Measurements from ENCODE around the gene CTDP1.

DNA sequence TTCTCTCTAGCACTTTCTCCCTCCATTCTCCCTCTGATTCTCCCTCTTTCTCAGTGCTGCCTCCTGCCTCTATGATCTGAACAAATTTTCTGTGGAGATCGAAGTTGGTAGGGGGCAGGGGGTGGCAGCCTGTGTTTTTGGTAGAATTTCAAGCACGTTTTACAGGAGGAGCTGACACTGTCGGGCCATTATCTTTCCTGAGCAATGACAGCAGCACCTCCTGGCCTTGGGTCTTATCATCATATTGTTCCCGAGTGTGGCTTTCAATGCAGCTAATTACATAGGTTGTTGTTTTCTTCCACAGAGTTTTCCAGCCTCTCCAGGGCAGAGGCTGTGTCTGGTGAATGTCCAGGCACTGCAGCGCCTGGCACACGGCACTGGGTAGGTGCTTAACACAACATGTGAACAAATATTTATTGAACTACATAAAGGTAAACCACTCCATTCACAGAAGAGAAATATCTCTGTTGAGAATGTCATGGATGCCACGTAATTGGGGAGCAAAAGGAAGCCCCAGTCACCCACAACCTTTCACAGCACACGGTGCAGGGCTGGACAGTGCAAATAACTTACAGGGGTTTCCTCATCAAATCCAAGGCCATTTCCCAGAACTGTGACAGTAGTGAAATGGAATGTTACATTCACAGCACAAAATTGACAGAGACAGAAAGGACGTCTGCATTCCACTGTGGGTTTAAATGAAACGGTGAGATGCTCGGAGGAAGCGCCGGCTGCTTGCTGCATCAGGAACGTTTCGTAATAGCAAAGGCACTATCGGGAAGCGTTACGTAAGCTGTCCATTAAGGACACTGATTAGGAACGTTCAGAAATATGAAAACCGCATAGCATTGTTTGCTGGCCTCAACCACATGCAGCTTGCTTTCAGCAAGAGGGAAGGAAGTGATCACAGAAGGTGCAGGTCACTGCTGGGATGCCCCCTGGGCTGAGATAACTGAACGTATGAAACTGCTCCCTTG, 111.7 kb downstream of the CTDP1 start:
- TF ChIP-seq, protein P1, sequence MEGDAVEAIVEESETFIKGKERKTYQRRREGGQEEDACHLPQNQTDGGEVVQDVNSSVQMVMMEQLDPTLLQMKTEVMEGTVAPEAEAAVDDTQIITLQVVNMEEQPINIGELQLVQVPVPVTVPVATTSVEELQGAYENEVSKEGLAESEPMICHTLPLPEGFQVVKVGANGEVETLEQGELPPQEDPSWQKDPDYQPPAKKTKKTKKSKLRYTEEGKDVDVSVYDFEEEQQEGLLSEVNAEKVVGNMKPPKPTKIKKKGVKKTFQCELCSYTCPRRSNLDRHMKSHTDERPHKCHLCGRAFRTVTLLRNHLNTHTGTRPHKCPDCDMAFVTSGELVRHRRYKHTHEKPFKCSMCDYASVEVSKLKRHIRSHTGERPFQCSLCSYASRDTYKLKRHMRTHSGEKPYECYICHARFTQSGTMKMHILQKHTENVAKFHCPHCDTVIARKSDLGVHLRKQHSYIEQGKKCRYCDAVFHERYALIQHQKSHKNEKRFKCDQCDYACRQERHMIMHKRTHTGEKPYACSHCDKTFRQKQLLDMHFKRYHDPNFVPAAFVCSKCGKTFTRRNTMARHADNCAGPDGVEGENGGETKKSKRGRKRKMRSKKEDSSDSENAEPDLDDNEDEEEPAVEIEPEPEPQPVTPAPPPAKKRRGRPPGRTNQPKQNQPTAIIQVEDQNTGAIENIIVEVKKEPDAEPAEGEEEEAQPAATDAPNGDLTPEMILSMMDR (conservative IDR thresholded peaks at IDR 0.05; ENCODE audit: low read depth, low read length) = no peak
- no peak for TF ChIP-seq EZH2 (IDR thresholded peaks at IDR 0.05; ENCODE audit: borderline replicate concordance, low read depth, low read length, poor library complexity, severe bottlenecking)

Measured in A673 (cell line).